DMS53 (cell line): ENCODE results near the gene RFXANK.
"Not testable (repeated sequence)": the region's sequence is repeated elsewhere in the genome, so short reads cannot be mapped to it uniquely, and the experiment has no call there.

Experiments
- DNase-seq: peaks from one replicate; lab custom pipeline; 2025; lab: John Stamatoyannopoulos, UW

The RFXANK gene, protein sequence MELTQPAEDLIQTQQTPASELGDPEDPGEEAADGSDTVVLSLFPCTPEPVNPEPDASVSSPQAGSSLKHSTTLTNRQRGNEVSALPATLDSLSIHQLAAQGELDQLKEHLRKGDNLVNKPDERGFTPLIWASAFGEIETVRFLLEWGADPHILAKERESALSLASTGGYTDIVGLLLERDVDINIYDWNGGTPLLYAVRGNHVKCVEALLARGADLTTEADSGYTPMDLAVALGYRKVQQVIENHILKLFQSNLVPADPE

DNA sequence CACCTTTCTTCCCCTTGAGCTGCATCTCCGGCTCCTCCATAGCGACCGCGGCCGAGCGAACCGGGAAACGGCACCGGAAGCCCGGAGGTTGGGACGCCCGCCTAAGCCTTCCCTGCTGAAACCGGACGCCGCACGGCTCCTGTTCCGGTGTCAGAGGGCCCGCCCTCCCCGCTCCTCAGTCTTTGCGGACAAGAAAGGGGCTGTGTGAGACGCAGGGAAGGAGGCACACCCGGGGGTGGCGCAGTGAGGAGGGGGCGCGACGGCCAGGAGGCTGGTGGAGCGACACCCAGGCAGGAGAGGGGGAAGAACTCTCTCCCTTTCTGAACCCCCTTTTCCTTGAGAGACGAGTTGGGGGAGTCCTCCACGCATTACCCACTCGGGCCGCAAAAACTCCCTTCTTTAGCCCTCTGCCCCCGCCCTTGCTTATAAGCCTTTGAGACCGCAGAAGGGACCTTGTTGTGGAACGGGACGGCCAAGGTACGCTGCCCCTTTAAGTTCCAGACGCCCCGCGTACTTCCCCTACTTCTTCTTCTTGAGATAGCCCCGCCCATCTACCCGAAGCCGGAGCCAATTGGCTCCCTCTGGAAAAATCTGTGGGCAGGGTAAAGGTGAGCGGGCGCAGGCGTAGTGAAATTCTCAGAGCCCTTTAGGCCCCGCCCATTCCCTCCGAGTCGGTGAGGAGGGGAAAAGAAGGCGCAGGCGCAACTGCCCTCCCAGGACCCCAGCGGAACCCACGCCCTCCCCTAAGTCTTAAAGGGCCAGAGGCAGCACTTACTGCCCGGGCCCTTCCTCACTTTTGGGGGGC, at the start of gene RFXANK, which contains the start of gene BORCS8:
TSS of gene RFXANK (plus strand) at position 181 of the 805 bp plus-strand sequence. CDS start 1,689 bp downstream, outside the sequence.
TSS of gene BORCS8 (minus strand) at position 75 of the 805 bp plus-strand sequence. CDS start at position 40, 35 bp downstream.
- DNase-seq, result peak; percentile 98

DNA sequence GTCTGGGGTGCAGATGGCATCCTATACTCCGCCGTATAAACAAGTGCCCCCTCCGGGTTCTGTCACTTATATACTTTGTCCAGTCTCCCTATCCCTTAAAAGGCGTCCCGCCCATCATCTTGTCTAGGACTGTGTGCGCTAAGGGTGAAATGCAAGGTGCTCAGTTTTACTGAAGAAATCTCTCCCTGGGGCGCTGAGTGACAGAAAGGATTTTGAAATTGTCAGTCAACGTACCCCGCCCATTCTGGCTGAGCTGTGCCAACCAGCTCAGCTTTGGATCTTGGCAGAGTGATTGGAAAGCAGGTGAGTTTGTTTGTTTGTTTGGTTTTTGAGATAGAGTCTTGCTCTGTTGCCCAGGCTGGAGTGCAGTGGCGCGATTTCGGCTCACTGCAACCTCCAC, 49.7 kb upstream of the RFXANK start:
- DNase-seq, result no peak

DNA sequence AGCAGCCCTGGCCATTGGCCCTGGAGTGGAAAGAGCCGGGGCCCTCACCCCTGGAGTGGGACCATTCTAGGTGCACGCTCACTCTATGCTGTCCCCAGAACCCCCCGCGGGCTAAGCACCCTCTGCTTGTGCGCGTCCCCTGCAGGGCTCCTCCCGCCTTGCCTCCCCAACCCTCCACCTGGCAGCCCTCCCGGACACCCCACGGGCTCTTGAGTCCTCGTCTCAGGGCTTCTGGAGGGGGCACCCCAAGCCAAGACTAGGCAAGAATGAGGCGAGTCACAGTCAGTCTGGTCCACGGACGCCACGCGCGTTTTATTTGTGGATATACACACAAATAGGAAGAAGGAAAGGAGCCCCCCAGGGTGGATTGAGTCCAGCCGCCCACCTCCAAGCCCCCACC, 46.8 kb upstream of the RFXANK start:
- no peak for DNase-seq

DNA sequence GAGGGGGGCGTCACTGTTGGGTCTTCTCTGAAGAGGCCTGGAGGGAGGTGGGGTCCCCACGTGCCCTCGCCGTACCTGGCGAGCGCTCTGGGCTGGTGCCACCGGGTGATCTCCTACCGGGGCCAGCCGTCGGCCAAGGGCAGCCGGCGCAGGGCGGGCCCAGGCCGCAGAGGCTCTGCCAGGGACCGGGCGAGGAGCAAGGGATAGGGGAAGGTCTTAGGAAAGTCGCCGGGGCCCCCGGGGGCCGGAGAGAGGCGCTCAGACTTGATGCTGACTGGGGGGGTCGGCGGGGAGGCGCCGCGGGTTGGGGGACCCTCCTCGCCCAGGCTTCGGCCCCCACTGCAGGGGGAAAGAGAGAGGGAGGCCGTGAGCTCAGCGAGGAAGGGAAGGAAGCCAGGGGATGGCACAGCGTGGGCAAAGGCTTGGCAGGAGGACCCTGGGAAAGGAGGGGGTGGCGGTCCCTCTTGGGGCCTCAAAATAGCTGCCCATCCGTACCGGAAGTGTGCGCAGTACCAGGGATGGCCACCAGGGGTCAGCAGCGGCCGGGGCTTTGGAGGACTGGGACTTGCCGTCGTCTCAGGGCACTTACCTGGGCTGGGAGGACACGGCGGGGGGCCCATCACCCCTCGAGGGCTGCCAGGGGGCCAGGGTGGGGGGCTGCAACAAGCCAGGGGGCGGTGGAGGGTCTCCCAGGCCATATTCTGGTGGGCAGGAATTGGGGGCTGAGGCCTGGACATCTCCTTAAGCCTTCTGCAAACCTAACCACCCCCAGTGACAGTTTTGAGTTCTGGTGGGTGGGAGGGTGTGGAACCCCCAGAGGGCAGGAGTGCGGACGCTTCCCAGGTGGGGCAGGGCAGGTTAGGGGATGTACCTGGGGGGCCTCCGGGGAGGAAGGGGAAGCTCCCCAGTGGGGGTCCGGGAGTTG, 46.1 kb upstream of the RFXANK start:
- DNase-seq, result peak; percentile 68

DNA sequence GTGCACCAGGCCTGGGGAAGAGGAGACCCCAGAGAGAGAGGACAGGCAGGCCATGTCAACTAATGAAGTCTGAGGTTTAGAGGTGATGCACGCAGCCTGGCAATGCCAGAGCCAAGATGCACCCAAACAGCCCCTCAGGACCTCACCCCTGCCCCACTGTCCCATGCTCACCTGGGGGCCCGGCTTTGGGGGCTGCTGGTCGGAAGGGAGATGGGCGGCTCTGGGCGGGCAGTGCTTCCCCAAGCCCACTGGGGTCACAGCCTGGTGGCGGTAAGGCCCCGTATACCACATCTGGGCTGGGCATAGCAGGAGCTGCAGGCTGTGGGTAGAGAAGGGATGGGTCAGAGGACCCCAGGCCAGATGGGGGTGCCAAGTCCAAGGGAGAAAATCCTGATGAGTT, 45.2 kb upstream of the RFXANK start:
- DNase-seq, result no peak

DNA sequence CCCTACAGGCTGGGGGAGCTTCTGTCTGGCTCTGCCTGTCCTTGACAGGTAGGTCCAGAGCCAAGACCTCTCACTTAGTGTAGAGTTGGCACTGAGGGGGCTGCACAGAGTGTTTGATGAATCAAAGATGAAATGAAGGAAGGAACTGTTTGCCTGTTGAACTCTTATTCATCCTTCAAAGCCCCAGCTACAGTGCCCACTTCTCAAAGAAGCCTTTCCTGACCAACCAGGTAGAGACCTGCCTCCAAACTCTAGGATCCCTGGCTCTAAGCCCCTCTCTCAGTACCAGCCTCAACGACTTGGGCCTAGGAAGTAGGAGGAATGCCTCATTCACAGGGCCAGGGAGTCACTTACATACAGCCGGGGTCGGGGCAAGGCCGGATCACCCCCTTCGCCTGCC, 44.7 kb upstream of the RFXANK start:
- no peak for DNase-seq

DNA sequence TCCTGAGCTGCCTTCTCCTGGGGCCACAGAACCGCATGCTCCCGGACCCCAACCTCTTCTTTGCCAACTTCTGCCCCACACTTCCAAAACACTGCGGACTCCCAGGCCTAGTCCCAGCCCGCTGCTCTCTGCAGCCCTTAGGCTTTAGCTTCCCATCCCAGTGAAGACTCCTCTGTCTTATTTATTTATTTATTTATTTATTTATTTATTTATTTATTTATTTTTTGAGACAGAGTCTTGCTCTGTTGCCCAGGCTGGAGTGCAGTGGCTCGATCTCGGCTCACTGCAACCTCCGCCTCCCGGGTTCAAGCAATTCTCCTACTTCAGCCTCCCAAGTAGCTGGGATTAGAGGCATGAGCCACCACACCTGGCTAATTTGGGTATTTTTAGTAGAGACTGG, 43.6 kb upstream of the RFXANK start:
- not testable (repeated sequence) for DNase-seq

DNA sequence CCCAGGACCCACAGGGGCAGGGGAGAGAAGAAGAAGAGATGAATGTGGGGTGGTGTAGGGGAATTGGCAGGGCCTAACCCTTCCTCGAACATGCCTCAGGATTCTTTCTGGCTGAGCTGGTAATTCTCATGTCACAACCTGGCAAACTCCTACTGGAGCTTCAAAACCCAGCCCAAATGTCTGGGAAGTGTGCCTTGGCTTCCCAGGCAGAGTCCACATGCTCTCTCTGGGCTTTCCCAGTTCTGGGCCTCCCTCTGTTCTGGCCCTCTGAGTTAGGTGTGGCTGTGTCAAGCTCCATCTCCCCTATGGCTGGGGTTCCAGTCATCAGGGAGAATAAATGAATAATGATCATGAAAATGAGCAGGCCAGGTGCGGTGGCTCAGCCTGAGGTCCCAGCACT, 42.6 kb upstream of the RFXANK start:
- no peak for DNase-seq

DNA sequence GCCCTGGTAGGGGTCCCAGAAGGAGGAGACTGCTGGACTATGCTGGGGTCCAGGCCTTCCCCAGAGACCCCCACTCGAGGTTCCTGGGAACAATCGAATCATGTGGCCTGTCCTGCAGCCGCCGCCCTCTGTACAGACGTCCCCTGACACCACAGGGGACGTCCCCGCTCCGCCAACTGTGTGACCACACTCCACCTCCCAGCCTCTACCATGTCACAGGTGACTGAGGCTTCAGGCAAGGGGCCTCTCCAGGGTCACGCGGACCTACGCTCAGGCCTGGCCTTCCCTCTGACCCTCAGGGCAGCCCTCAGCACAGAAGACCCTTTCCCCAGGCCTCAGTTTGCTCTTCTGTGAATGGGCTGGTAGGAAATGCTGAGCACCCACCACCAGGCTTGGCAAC, 40.6 kb upstream of the RFXANK start:
- DNase-seq, result no peak

DNA sequence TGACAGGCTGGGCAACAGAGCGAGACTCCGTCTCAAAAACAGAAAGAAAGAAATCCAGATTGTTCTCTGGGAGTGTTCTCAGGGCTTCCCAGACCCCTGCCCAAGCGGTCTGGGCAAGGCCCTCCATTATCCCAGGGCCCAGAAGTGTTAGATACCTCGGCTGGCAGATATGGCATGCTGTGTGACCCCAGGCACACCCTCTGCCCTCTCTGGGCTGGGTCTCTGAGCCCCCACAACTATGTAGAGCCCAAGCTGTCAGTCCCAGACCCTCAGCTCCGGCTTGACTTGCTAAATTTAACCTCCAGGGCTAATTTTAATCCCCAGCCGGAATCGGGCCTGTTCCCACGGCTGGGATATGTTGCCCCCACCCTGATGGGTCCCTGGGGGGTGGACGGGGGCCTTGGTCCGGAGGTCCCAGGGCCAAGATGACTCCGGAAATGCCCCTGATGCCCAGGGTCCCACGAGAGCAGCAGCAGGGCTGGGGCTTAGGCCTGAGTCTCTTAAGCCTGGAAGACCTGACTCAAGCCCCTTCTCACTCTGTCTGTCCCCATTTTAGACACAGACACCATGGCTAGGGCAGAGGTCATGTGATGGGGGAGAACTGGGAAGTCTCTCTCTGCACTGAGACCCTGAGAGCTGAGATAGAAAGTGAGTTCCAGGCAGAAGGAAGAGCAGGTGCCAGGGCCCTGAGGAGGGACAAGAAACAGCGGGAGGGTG, 39.2 kb upstream of the RFXANK start:
- no peak for DNase-seq

DNA sequence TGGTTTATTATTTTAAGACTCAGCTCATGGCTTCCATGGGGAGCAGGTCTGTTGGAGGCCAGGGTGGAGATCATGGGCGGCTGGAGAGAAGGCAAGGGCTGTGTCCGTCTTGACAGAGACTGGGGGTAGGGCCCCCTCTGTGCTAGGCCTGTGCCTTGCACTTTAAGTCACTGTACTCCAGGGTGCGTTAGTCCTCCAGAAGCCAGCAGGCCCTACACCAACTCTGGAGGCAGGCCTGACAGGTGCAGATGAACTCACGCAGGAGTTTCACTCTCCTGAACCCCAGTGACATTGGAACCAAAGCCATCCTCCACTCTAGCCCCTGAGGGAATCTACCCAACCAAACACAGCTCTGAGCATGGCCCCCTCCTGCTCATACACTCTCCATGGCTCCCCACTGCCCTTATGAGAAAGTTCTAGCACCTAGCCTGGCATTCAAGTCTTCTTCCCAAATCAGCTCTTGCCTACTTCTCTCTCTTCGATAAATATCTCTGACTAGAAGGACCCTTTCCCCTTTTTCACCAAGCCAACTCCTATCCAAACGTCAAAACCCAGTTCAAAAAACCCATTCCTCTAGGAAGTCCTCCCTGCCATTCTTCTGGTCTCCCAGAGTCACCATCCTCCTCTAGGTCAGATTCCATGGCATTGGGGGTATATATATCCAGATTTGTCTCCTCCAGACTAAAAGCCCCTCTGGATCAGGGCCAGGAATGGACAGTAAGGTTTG, 37.1 kb upstream of the RFXANK start:
- no peak for DNase-seq

DNA sequence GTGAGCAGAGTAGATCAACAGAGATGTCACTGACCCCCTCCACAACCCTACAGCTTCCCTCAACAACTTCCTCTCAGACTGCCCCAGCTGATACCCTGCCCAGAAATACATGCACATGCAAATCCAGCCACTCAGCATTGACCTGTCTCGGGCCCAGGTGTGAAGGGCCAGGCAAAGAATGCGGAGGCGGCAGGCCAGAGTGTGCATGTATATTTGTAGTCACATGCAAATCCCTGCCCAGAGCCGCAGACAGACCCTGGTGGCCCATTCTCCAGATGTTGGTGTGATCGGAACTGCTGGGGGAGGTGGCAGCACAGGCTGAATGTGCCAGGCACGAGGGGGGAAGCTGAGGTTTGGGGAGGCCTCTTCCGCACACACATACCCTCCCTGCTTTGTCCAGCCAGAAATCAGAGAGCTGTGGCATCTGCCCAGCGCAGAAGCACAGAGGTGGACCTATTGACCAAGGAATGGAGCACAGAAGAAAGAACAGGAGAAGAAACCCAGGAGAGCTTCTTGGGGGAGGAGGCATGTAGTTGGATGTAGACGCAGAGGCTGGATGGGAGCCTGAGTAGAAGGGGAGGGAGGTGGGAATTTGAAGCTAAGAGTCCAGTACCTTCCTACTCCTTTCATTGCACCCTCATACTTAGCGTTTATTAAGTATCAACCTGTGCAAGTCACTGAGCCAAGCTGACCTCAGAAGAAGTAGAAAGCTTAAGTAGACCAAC, 36.4 kb upstream of the RFXANK start:
- DNase-seq, result no peak

DNA sequence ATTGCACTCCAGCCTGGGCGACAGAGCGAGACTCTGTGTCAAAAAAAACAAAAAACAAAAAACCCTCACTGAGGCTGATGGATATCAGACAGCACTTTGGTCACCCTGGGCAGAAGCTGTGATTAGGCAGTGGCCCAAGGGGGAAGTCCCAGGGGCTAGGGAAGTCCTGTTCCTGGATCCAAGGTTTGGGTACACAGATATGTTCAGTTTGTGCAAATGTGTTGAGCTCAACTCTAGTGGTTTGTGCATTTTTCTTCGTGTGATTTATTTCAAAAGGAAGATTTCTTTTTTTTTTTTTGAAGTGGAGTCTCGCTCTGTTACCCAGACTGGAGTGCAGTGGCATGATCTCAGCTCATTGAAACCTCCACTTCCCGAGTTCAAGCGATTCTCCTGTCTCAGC, 34.2 kb upstream of the RFXANK start:
- DNase-seq, result no peak

DNA sequence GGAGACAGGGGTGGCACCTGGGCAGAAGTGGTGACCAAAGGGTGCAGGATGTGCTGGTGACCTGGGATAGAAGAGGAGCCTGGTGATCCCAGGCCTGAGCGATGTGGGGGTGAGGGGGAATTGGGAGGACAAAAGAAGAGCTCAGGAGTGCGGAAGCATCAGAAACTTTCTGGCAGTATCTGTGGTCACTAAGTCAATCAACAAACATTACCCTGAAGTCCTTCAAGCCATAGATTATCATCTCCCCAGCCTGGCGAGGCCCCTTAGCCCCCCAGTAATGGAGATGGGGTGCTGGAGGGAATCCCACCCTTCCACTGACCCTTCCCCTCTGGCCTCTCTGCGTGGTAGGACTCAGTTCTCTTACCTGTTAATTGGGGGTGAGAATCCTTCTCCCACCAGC, 32.5 kb upstream of the RFXANK start:
- no peak for DNase-seq

DNA sequence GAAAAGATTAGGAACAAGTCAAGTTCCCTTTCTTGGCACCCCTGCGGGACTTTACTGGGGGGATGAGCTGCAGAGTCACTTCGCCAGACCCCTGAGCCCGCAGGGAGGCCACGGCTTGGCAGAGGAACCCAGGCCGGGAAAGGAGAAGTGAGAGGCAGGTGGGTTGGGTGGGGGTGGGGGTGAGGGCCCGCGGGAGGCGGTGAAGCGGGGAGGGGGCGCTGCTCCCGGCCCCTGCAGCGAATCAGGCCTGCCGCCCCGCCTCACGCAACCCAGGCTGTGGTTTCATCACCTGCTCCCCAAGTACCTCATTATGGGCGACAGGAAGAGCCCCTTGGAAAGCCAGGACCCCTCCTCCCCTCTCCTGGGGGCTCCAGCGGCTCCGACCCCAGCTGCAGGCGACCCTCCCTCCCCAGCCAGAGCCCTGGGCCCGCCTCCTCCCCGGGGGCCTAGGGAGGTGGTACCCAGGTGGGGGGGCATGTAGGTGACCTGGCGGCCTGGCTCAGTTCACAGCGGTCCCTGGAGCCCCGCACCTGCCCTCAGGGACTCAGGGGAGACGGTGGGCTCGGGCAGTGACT, 31.5 kb upstream of the RFXANK start:
- no peak for DNase-seq

DNA sequence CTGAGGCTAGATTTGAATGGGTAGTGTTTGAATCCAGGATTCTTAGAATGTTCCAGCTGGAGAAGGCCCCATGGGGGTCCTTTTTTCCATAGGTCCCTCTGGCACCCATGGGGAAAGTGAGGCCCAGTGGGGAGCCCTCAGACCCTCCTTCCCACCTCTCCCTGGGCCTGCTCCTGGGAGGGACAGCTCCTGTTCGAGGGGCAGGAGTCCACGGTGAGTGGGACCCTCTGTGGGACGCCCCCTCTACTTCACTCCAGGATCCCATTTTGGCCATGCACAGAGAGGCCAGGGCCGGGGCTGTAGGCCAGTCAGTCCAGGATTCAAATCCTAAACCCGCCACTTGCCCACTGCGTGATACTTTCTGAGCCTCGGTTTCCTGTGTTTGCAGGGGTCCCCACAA, 29.6 kb upstream of the RFXANK start:
- no peak for DNase-seq

DNA sequence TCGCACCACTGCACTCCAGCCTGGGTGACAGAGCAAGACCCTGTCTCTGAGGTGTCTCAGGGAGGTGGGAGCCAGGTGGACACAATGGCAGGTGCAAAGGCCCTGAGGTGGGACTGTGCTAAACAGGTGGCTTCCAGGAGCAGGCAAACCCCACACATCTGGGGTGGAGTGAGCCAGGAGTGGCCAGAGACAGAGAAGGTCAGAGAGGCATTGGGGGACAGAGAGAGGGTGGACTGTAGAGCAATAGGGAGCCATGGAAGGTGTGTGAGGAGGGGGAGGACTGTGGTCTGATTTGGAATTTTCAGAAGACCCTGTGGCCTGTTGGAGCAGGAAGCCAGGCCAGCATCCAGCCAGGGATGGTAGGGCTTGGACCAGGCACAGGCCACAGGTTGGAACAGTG, 26.7 kb upstream of the RFXANK start:
- DNase-seq, result no peak

DNA sequence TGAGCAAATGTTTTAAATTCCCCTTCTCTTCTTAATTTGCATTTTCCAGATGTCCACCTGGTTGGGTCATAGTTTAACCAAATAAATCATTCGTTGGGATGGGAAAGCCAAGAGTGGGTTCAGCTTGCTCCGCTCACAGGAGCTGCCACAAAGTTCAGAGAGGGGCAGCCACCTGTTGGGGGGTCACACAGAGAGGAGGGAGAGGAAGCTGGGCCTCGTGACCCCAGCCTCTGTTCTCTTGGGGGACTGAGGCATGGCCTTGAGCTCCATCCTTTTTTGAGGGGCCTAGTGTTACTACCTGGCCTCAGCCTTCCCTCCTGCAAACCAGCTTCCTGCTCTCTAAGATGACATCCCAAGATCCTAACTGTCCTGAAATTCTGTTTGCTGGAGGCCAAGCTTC, 24.4 kb upstream of the RFXANK start:
- DNase-seq, result no peak

DNA sequence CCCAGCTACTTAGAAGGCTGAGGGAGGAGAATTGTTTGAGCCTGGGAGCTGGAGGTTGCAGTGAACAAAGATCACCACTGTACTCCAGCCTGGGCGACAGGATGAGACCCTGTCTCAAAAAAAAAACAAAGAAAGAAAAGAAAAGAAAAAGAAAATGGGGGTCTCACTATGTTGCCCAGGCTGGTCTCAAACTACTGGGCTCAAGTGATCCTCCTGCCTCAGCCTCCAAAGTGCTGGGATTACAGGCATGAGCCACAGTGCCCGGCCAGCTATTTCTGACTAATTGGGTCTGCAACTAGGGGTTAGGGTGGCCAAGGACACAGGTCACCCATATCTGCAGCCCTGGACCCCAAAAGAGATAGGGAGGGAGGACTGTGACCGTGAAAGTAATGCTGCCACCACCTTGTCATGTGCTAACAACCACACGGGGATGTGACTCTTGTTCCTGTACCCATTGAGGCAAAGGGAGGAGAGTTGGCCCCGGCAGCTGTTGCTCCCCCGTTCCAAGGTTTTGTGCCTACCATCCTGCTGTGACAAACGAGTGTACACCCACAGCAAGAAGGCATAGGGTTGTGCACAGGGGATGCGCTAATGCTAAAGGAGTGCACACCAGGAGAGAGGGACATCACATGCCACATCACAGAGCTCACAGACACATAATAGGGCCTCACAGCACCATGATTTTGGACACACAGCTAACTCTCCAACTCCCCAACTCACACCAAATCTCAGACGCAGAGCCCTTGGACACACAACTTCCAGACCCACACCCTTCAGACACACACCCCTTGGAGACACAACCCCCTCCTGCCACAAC, 22.6 kb upstream of the RFXANK start:
- DNase-seq, result no peak
